DOHH2 (cell line): Measurements from ENCODE around the gene PDE3B.

Source experiments
- H3F3A ChIP-seq: fragments of 200-600 bp; sonication (generic), shearing (Covaris generic); 2 replicates; pipeline ENCODE4 v1.6.0; 2016; ENCODE audit warnings: antibody characterized with exemption, mild to moderate bottlenecking; ENCODE audit not compliant: control insufficient read depth, insufficient read depth
- H3K27ac ChIP-seq: fragments of 200-600 bp; sonication (generic); 2 replicates; pipeline ENCODE4 v1.5.1; 2014; ENCODE audit warnings: low read depth, mild to moderate bottlenecking, low read length, moderate library complexity
- H3K27me3 ChIP-seq: fragments of 200-600 bp; sonication (generic); 2 replicates; pipeline ENCODE4 v1.6.1; 2014; ENCODE audit warnings: mild to moderate bottlenecking, low read length, mixed read lengths; ENCODE audit not compliant: control insufficient read depth
- H3K36me3 ChIP-seq: fragments of 200-600 bp; sonication (generic); 2 replicates; pipeline ENCODE4 v1.6.1; 2014; ENCODE audit warnings: mild to moderate bottlenecking, low read length, moderate library complexity, mixed read lengths; ENCODE audit not compliant: control insufficient read depth
- H3K4me1 ChIP-seq: fragments of 200-600 bp; sonication (generic); 2 replicates; pipeline ENCODE4 v1.6.1; 2014; ENCODE audit warnings: mild to moderate bottlenecking, low read length, mixed read lengths; ENCODE audit not compliant: control insufficient read depth
- H3K4me2 ChIP-seq: fragments of 200-600 bp; sonication (generic); 2 replicates; pipeline ENCODE4 v1.6.0; 2014; ENCODE audit warnings: mild to moderate bottlenecking, low read length, moderate library complexity
- H3K4me3 ChIP-seq: fragments of 200-600 bp; sonication (generic); 2 replicates; pipeline ENCODE4 v1.5.1; 2014; ENCODE audit warnings: mild to moderate bottlenecking, low read length, mixed read lengths
- H3K79me2 ChIP-seq: fragments of 200-600 bp; sonication (generic); 2 replicates; pipeline ENCODE4 v1.6.1; 2014; ENCODE audit warnings: mild to moderate bottlenecking, low read length, mixed read lengths; ENCODE audit not compliant: control insufficient read depth
- H3K9me2 ChIP-seq: fragments of 200-600 bp; sonication (generic); replicated peaks from 2 replicates; pipeline ENCODE4 v1.6.1; 2014; ENCODE audit warnings: mild to moderate bottlenecking, low read length, mixed read lengths; ENCODE audit not compliant: control insufficient read depth
- H3K9me3 ChIP-seq: fragments of 200-600 bp; sonication (generic); 2 replicates; pipeline ENCODE4 v1.6.1; 2014; ENCODE audit warnings: antibody characterized with exemption, low read length, mixed read lengths; ENCODE audit not compliant: control insufficient read depth, insufficient read depth
- H4K20me1 ChIP-seq: fragments of 200-600 bp; sonication (generic); 2 replicates; pipeline ENCODE4 v1.6.0; 2014; ENCODE audit warnings: low read depth, mild to moderate bottlenecking, antibody characterized with exemption, low read length, moderate library complexity; ENCODE audit not compliant: control insufficient read depth, insufficient read depth
- CTCF ChIP-seq: fragments of 200-600 bp; sonication (generic); IDR thresholded peaks from one replicate; pipeline ENCODE4 v1.5.1; 2014; ENCODE audit warnings: antibody characterized with exemption, mild to moderate bottlenecking, low read depth, low read length; ENCODE audit not compliant: poor library complexity, severe bottlenecking
- EZH2phosphoT487 ChIP-seq: fragments of 200-600 bp; sonication (generic); IDR thresholded peaks from 2 replicates; pipeline ENCODE4 v1.6.1; 2017; ENCODE audit warnings: borderline replicate concordance, mild to moderate bottlenecking, antibody characterized with exemption, low read length, moderate library complexity, mixed read lengths

The PDE3B gene

GRCh38 chr11:14803846-14804245 is 160.2 kb downstream of the PDE3B start:
- Histone ChIP-seq H3K79me2 (no peaks in the 10 kb centered on the region), H3F3A (no peaks in the 10 kb centered on the region), H3K9me3 (no peaks in the 10 kb centered on the region), H4K20me1 (no peaks in the 10 kb centered on the region), H3K27me3 (no peaks in the 10 kb centered on the region), H3K4me1 (no peaks in the 10 kb centered on the region), H3K36me3 (no peaks in the 10 kb centered on the region), H3K4me3 (no peak overlapping the region), H3K9me2 (no peaks in the 10 kb centered on the region), H3K4me2 (no peak overlapping the region), H3K27ac (no peak overlapping the region)
- TF ChIP-seq CTCF (no peak), EZH2phosphoT487 (no peak)

- Histone ChIP-seq H3K27me3 (no peaks in the 10 kb centered on the region), H3K4me1 (no peaks in the 10 kb centered on the region), H3K27ac (no peak overlapping the region), H3K4me2 (no peak overlapping the region), H3K36me3 (no peaks in the 10 kb centered on the region), H3K9me2 (no peaks in the 10 kb centered on the region), H3K9me3 (no peaks in the 10 kb centered on the region), H3F3A (no peaks in the 10 kb centered on the region), H3K79me2 (no peaks in the 10 kb centered on the region), H3K4me3 (no peak overlapping the region), H4K20me1 (no peaks in the 10 kb centered on the region)
- TF ChIP-seq CTCF (no peak), EZH2phosphoT487 (no peak)
Observed at GRCh38 chr11:14809466-14809865, 165.9 kb downstream of the PDE3B start.

- Histone ChIP-seq H3K9me2 (no peaks in the 10 kb centered on the region), H3K9me3 (no peaks in the 10 kb centered on the region), H3K4me1 (no peaks in the 10 kb centered on the region), H3K4me2 (no peak overlapping the region), H3K79me2 (no peaks in the 10 kb centered on the region), H3K4me3 (no peak overlapping the region), H3K27me3 (no peaks in the 10 kb centered on the region), H4K20me1 (no peaks in the 10 kb centered on the region), H3F3A (no peaks in the 10 kb centered on the region), H3K27ac (no peak overlapping the region), H3K36me3 (no peaks in the 10 kb centered on the region)
- TF ChIP-seq CTCF (no peak), EZH2phosphoT487 (no peak)
Observed at GRCh38 chr11:14812757-14813156, 169.2 kb downstream of the PDE3B start.

- Histone ChIP-seq H3K79me2 (no peaks in the 10 kb centered on the region), H3K36me3 (no peaks in the 10 kb centered on the region), H3K9me2 (no peaks in the 10 kb centered on the region), H3K9me3 (no peaks in the 10 kb centered on the region), H4K20me1 (no peaks in the 10 kb centered on the region), H3K4me3 (no peak overlapping the region), H3K4me2 (no peak overlapping the region), H3K27me3 (no peaks in the 10 kb centered on the region), H3K4me1 (no peaks in the 10 kb centered on the region), H3K27ac (no peak overlapping the region), H3F3A (no peaks in the 10 kb centered on the region)
- TF ChIP-seq EZH2phosphoT487, result no peak
- TF ChIP-seq CTCF, result no peak
Observed at GRCh38 chr11:14813516-14813915, 169.9 kb downstream of the PDE3B start.
